GM12878 (cell line): ENCODE results near the gene DGLUCY. TPM values are rescaled to one million over a fixed set of nuclear protein-coding genes. Genes with fewer than 3 reads are reported as not detected.
A peak's percentile ranks its signal among the peaks of the same experiment; 100 is the strongest.

ENCODE experiments used
- ATAC-seq: fragments of 200-7000 bp; cut with Tn5 transposase; 3 replicates; pipeline ENCODE4 v1.9.1; 2020; ENCODE audit warnings: mild to moderate bottlenecking, moderate library complexity
- BruUV-seq: library from RNA; stranded (reverse); fragments of 400-500 nt; replicated peaks from 2 replicates; lab custom pipeline; 2021; lab: Mats Ljungman, UMichigan
- CTCF ChIA-PET: fragments of 300-600 bp; sonication (Branson Sonifier 250); formaldehyde crosslinking; extraction: SDS; loops from one replicate; lab custom pipeline; 2021; ENCODE audit warnings: inconsistent platforms; lab: Yijun Ruan, JAX
- POLR2A ChIA-PET: fragments of 350-600 bp; formaldehyde crosslinking; extraction: SDS; loops from one replicate; lab custom pipeline; 2021; ENCODE audit warnings: inconsistent platforms; lab: Charles Lee
- RAD21 ChIA-PET: fragments of 300-600 bp; sonication (Branson Sonifier 250); formaldehyde crosslinking; loops from one replicate; lab custom pipeline; 2023; ENCODE audit warnings: antibody characterized with exemption; ENCODE audit not compliant: unreplicated experiment; lab: Charles Lee
- SMC1A ChIA-PET: fragments of 300-600 bp; sonication (Branson Sonifier 250); formaldehyde crosslinking; loops from one replicate; lab custom pipeline; 2023; ENCODE audit not compliant: unreplicated experiment, uncharacterized antibody; lab: Charles Lee
- DNase-seq: peaks from one replicate; pipeline ENCODE4 v3.0.0-alpha.2; 2011; ENCODE audit warnings: low read depth, low spot score
- FAIRE-seq: peaks from 3 replicates; lab custom pipeline; 2011; peaks lifted over from hg19 to GRCh38; lab: Jason Lieb, UNC
- H2AFZ ChIP-seq: 2 replicates; pipeline ENCODE4 v1.6.0; 2011; ENCODE audit warnings: low read depth, low read length, control low read depth; ENCODE audit not compliant: control insufficient read depth
- H3K27ac ChIP-seq: 2 replicates; pipeline ENCODE4 v1.5.1; 2011; ENCODE audit warnings: control low read depth; ENCODE audit not compliant: control insufficient read depth, insufficient read depth
- H3K27me3 ChIP-seq, 2 experiments: replicated peaks in 1 of 2; 2 replicates each; pipeline versions ENCODE4 v1.6.0 to v1.6.1; 2011; ENCODE audit warnings: low read length in 1 of 2; ENCODE audit not compliant: control insufficient read depth in 2 of 2, insufficient read depth in 2 of 2
- H3K36me3 ChIP-seq, 2 experiments: 2 replicates each; pipeline ENCODE4 v1.5.1; 2011; ENCODE audit warnings: low read length in 1 of 2; ENCODE audit not compliant: control insufficient read depth in 2 of 2, insufficient read depth in 2 of 2
- H3K4me1 ChIP-seq: 2 replicates; pipeline ENCODE4 v1.6.1; 2011; ENCODE audit warnings: mild to moderate bottlenecking, low read length, moderate library complexity, mixed read lengths; ENCODE audit not compliant: control insufficient read depth, insufficient read depth
- H3K4me2 ChIP-seq: 2 replicates; pipeline ENCODE4 v1.6.0; 2011; ENCODE audit warnings: control low read depth; ENCODE audit not compliant: control insufficient read depth, insufficient read depth
- H3K4me3 ChIP-seq: fragments of 200-600 bp; sonication (generic); 2 replicates; pipeline ENCODE4 v1.5.1; 2016
- H3K79me2 ChIP-seq: 2 replicates; pipeline ENCODE4 v1.6.0; 2011; ENCODE audit warnings: low read length; ENCODE audit not compliant: control insufficient read depth, insufficient read depth
- H3K9ac ChIP-seq: 2 replicates; pipeline ENCODE4 v1.8.0; 2011; ENCODE audit warnings: low read length, control low read depth, mixed read lengths; ENCODE audit not compliant: control insufficient read depth, insufficient read depth
- H3K9me3 ChIP-seq: replicated peaks from 3 replicates; pipeline ENCODE4 v1.5.1; 2011; ENCODE audit warnings: mild to moderate bottlenecking, low read length; ENCODE audit not compliant: control insufficient read depth, insufficient read depth
- H4K20me1 ChIP-seq: 2 replicates; pipeline ENCODE4 v1.6.0; 2011; ENCODE audit not compliant: control insufficient read depth, insufficient read depth
- GABPA ChIP-seq: IDR thresholded peaks from 2 replicates; pipeline ENCODE4 v1.6.1; 2014; ENCODE audit warnings: antibody characterized with exemption, low read depth, mild to moderate bottlenecking, inconsistent platforms
- KDM1A ChIP-seq: fragments of 200-600 bp; sonication (generic); IDR thresholded peaks from 2 replicates; pipeline ENCODE4 v1.6.1; 2016; ENCODE audit warnings: borderline replicate concordance
- NRF1 ChIP-seq: conservative IDR thresholded peaks from 2 replicates; pipeline ENCODE4 v1.6.1; 2011; ENCODE audit warnings: mild to moderate bottlenecking, low read depth, low read length, improper control_type of control experiment
- RAD51 ChIP-seq: fragments of 450-650 bp; IDR thresholded peaks from 2 replicates; pipeline ENCODE4 v1.6.1; 2016; ENCODE audit warnings: moderate library complexity, mild to moderate bottlenecking, inconsistent platforms
- WGBS: methylation state at CpG from one replicate; pipeline ENCODE4 v1.1.6; 2016; ENCODE audit warnings: low lambda C conversion rate; ENCODE audit not compliant: insufficient replicate concordance, insufficient coverage; ENCODE audit errors: missing lambda C conversion rate; 5-methylcytosine and 5-hydroxymethylcytosine counted together
- in situ Hi-C: fragments of 300-500 bp; cut with MboI; formaldehyde crosslinking; loops from 9 replicates; pipeline ENCODE4 v1.14.3; 2018; ENCODE audit warnings: mixed read lengths
- intact Hi-C: fragments of 100-400 bp; cut with micrococcal nuclease; formaldehyde crosslinking; loops from one replicate; pipeline ENCODE4 v1.14.2; 2022; ENCODE audit not compliant: unreplicated experiment
- polyA plus RNA-seq, 11 experiments: library from polyadenylated mRNA; depleted of rRNA in 4 of 11; unstranded in 6 of 11; stranded (reverse) in 5 of 11; fragments of >200 nt; fragmentation: Nextera tagmentation in 4 of 11; fragmentation: Illumina TruSeq in 1 of 11; extraction: Ambion mirVana in 4 of 11; extraction: Trizol in 1 of 11; gene quantifications; 1 replicate in 1 of 11; 2 replicates in 10 of 11; pipeline versions ENCODE4 v1.2.1 to v1.2.3, GENCODE V29; 2011 to 2016; ENCODE audit warnings: inconsistent platforms in 2 of 11, missing spikeins in 2 of 11, low read depth in 1 of 11
- total RNA-seq, 4 experiments: library from RNA; depleted of rRNA in 3 of 4; stranded (reverse); fragments of >200 nt in 3 of 4; fragmentation: Illumina TruSeq in 1 of 4; extraction: Trizol in 1 of 4; gene quantifications; 2 replicates each; pipeline versions ENCODE4 v1.2.1 to v1.2.3, GENCODE V29; 2013 to 2021
- TF ChIP-seq, protein P1 (sequence below): fragments of 450-650 bp; formaldehyde crosslinking; IDR thresholded peaks from 2 replicates; pipeline ENCODE4 v1.5.0; 2022; ENCODE audit warnings: mild to moderate bottlenecking, missing genetic modification characterization
- TF ChIP-seq, protein P2 (sequence below): fragments of 450-650 bp; formaldehyde crosslinking; IDR thresholded peaks from 2 replicates; pipeline ENCODE4 v1.4.0; 2022; ENCODE audit warnings: mild to moderate bottlenecking, moderate library complexity
- TF ChIP-seq, protein P3 (sequence below): fragments of 450-650 bp; IDR thresholded peaks from 2 replicates; pipeline ENCODE4 v1.6.1; 2017; ENCODE audit warnings: low read depth, mild to moderate bottlenecking, moderate library complexity
- TF ChIP-seq, protein P4 (sequence below): fragments of 450-650 bp; IDR thresholded peaks from 2 replicates; pipeline ENCODE4 v1.6.1; 2016; ENCODE audit warnings: mild to moderate bottlenecking
- TF ChIP-seq, protein P5 (sequence below): IDR thresholded peaks from 2 replicates; pipeline ENCODE4 v1.6.1; 2011; ENCODE audit warnings: mild to moderate bottlenecking, low read depth, low read length, moderate library complexity; ENCODE audit not compliant: insufficient replicate concordance

Gene DGLUCY
- total and polyA plus RNA-seq, 10 of the 15 experiments (the other 5 are each of a cell fraction or from before 2014, with no cell fraction given): 15.0 to 70.3 (median 55.1) TPM

DNA sequence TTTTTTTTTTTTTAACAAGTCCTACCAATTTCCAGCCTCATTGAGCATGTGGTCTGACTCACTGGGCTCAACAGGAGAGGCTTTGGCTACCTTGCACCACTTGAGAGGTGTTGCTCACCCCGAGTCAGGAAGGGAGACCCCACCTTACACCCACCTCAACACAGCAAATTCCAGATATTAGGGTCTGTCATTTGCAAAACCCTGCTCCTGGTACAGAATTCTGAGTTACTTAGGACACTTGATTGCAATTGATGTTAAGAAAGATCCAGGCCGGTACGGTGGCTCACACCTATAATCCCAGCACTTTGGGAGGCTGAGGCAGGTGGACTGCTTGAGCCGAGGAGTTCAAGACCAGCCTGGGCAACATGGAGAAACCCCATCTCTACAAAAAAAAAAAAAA, 14.1 kb downstream of the DGLUCY start (continued):
- TF ChIP-seq, protein P1, sequence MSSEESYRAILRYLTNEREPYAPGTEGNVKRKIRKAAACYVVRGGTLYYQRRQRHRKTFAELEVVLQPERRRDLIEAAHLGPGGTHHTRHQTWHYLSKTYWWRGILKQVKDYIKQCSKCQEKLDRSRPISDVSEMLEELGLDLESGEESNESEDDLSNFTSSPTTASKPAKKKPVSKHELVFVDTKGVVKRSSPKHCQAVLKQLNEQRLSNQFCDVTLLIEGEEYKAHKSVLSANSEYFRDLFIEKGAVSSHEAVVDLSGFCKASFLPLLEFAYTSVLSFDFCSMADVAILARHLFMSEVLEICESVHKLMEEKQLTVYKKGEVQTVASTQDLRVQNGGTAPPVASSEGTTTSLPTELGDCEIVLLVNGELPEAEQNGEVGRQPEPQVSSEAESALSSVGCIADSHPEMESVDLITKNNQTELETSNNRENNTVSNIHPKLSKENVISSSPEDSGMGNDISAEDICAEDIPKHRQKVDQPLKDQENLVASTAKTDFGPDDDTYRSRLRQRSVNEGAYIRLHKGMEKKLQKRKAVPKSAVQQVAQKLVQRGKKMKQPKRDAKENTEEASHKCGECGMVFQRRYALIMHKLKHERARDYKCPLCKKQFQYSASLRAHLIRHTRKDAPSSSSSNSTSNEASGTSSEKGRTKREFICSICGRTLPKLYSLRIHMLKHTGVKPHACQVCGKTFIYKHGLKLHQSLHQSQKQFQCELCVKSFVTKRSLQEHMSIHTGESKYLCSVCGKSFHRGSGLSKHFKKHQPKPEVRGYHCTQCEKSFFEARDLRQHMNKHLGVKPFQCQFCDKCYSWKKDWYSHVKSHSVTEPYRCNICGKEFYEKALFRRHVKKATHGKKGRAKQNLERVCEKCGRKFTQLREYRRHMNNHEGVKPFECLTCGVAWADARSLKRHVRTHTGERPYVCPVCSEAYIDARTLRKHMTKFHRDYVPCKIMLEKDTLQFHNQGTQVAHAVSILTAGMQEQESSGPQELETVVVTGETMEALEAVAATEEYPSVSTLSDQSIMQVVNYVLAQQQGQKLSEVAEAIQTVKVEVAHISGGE: no peak
- no peak for TF ChIP-seq NRF1
- TF ChIP-seq, protein P2, sequence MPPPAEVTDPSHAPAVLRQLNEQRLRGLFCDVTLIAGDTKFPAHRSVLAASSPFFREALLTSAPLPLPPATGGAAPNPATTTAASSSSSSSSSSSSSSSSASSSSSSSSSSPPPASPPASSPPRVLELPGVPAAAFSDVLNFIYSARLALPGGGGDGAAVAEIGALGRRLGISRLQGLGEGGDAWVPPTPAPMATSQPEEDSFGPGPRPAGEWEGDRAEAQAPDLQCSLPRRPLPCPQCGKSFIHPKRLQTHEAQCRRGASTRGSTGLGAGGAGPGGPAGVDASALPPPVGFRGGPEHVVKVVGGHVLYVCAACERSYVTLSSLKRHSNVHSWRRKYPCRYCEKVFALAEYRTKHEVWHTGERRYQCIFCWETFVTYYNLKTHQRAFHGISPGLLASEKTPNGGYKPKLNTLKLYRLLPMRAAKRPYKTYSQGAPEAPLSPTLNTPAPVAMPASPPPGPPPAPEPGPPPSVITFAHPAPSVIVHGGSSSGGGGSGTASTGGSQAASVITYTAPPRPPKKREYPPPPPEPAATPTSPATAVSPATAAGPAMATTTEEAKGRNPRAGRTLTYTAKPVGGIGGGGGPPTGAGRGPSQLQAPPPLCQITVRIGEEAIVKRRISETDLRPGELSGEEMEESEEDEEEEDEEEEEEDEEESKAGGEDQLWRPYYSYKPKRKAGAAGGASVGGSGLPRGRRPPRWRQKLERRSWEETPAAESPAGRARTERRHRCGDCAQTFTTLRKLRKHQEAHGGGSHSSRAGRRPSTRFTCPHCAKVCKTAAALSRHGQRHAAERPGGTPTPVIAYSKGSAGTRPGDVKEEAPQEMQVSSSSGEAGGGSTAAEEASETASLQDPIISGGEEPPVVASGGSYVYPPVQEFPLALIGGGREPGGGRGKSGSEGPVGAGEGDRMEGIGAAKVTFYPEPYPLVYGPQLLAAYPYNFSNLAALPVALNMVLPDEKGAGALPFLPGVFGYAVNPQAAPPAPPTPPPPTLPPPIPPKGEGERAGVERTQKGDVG (CRISPR knock-in tag): no peak
- no peak for TF ChIP-seq GABPA
- TF ChIP-seq, all 136 proteins: peak for 0

DNA sequence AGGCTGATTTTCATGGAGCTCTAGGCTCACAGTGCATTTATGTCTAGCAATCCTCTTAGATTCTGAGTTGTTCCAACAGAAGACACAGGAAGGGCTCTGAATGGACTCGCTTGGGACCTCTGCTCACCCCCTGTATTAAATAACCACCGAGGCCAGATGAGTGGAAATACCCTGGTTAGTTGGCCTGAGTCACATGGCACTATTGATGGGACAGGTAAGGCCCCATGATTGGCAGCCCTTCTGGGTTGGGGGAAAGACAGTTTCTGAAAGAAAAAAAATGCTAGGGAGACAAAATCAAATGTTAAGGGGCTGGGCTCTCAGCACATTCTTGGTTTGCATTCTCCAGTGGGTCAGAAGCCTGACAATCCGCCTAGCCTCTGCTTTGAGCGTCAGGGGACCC, 14.8 kb downstream of the DGLUCY start:
- Histone ChIP-seq H2AFZ (no peak overlapping the region), H3K9ac (no peak overlapping the region), H3K27me3 (no peaks in the 10 kb centered on the region), H3K4me3 (no peak overlapping the region), H3K36me3 (peaks cover 8 to 9% of the 10 kb centered on the region in 2 experiments), H3K4me1 (peaks cover 11% of the 10 kb centered on the region), H3K4me2 (no peak overlapping the region), H4K20me1 (no peaks in the 10 kb centered on the region), H3K9me3 (peaks cover 5% of the 10 kb centered on the region; the same call in 1 of the 3 replicates), H3K79me2 (peaks cover 13% of the 10 kb centered on the region), H3K27ac (no peak overlapping the region; the same call in 1 of the 2 replicates)
- RAD21 ChIA-PET: no interaction called here
- FAIRE-seq (no peak), ATAC-seq (peak; percentile 85), DNase-seq (no peak)
- no TSS peak for BruUV-seq
- TF ChIP-seq, protein P3, sequence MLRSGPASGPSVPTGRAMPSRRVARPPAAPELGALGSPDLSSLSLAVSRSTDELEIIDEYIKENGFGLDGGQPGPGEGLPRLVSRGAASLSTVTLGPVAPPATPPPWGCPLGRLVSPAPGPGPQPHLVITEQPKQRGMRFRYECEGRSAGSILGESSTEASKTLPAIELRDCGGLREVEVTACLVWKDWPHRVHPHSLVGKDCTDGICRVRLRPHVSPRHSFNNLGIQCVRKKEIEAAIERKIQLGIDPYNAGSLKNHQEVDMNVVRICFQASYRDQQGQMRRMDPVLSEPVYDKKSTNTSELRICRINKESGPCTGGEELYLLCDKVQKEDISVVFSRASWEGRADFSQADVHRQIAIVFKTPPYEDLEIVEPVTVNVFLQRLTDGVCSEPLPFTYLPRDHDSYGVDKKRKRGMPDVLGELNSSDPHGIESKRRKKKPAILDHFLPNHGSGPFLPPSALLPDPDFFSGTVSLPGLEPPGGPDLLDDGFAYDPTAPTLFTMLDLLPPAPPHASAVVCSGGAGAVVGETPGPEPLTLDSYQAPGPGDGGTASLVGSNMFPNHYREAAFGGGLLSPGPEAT: peak; percentile 35; the same call in 1 of the 2 replicates
- TF ChIP-seq RAD51 (peak; percentile 45; the same call in 1 of the 2 replicates), KDM1A (no peak)
- TF ChIP-seq, protein P4, sequence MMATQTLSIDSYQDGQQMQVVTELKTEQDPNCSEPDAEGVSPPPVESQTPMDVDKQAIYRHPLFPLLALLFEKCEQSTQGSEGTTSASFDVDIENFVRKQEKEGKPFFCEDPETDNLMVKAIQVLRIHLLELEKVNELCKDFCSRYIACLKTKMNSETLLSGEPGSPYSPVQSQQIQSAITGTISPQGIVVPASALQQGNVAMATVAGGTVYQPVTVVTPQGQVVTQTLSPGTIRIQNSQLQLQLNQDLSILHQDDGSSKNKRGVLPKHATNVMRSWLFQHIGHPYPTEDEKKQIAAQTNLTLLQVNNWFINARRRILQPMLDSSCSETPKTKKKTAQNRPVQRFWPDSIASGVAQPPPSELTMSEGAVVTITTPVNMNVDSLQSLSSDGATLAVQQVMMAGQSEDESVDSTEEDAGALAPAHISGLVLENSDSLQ: peak; percentile 88
- TF ChIP-seq, protein P5, sequence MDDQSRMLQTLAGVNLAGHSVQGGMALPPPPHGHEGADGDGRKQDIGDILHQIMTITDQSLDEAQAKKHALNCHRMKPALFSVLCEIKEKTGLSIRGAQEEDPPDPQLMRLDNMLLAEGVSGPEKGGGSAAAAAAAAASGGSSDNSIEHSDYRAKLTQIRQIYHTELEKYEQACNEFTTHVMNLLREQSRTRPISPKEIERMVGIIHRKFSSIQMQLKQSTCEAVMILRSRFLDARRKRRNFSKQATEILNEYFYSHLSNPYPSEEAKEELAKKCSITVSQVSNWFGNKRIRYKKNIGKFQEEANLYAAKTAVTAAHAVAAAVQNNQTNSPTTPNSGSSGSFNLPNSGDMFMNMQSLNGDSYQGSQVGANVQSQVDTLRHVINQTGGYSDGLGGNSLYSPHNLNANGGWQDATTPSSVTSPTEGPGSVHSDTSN: peak; percentile 63
- POLR2A ChIA-PET: interaction anchor here (1.8 kb wide), 1 partner anchor 14 kb away, joined by 6 read pairs; no protein-coding TSS in a partner anchor
- intact Hi-C loops: no loop called here
- in situ Hi-C loops: loop anchor here (5.0 kb wide), 1 partner anchor 221 kb away; no protein-coding TSS in a partner anchor
- CTCF ChIA-PET: interaction anchor here (0.6 kb wide), 1 partner anchor 7 kb away, joined by 3 read pairs; no protein-coding TSS in a partner anchor
- SMC1A ChIA-PET: interaction anchor here (1.1 kb wide), 1 partner anchor 14 kb away, joined by 3 read pairs; no protein-coding TSS in a partner anchor
- WGBS: 58% methylated on average over 4 of the region's 4 CpGs
